Measurements from ENCODE around the gene MAST3.

GRCh38 chr19:18155095-18156087 lies 57.8 kb downstream of the MAST3 start:
- TF ChIP-seq, protein P1, sequence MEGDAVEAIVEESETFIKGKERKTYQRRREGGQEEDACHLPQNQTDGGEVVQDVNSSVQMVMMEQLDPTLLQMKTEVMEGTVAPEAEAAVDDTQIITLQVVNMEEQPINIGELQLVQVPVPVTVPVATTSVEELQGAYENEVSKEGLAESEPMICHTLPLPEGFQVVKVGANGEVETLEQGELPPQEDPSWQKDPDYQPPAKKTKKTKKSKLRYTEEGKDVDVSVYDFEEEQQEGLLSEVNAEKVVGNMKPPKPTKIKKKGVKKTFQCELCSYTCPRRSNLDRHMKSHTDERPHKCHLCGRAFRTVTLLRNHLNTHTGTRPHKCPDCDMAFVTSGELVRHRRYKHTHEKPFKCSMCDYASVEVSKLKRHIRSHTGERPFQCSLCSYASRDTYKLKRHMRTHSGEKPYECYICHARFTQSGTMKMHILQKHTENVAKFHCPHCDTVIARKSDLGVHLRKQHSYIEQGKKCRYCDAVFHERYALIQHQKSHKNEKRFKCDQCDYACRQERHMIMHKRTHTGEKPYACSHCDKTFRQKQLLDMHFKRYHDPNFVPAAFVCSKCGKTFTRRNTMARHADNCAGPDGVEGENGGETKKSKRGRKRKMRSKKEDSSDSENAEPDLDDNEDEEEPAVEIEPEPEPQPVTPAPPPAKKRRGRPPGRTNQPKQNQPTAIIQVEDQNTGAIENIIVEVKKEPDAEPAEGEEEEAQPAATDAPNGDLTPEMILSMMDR (IDR thresholded peaks at IDR 0.05; ENCODE audit: poor library complexity, severe bottlenecking): no peak
- TF ChIP-seq EZH2 (IDR thresholded peaks at IDR 0.05; ENCODE audit: borderline replicate concordance, insufficient read depth, low read length, poor library complexity, severe bottlenecking) (no peak), RAD21 (conservative IDR thresholded peaks at IDR 0.05) (no peak)
